Upper lobe of left lung (tissue), 4 donors: Measurements from ENCODE around the gene GPR68.

Experiments
- POLR2A ChIP-seq, 4 donors: fragments of 450-650 bp; IDR thresholded peaks; one replicate each; pipeline ENCODE4 v1.5.1; 2016 to 2017; ENCODE audit warnings: antibody characterized with exemption in 4 of 4, mild to moderate bottlenecking in 2 of 4
- TF ChIP-seq, protein P1 (sequence below), 6 experiments: fragments of 450-650 bp in 4 of 6; fragments of 200-600 bp in 2 of 6; sonication (generic) in 2 of 6; IDR thresholded peaks; one replicate each; pipeline ENCODE4 v1.5.1; 2016 to 2019; ENCODE audit warnings: antibody characterized with exemption in 6 of 6

GRCh38 chr14:91238085-91238484 lies 6.4 kb downstream of the GPR68 start:
- TF ChIP-seq, protein P1, sequence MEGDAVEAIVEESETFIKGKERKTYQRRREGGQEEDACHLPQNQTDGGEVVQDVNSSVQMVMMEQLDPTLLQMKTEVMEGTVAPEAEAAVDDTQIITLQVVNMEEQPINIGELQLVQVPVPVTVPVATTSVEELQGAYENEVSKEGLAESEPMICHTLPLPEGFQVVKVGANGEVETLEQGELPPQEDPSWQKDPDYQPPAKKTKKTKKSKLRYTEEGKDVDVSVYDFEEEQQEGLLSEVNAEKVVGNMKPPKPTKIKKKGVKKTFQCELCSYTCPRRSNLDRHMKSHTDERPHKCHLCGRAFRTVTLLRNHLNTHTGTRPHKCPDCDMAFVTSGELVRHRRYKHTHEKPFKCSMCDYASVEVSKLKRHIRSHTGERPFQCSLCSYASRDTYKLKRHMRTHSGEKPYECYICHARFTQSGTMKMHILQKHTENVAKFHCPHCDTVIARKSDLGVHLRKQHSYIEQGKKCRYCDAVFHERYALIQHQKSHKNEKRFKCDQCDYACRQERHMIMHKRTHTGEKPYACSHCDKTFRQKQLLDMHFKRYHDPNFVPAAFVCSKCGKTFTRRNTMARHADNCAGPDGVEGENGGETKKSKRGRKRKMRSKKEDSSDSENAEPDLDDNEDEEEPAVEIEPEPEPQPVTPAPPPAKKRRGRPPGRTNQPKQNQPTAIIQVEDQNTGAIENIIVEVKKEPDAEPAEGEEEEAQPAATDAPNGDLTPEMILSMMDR (IDR thresholded peaks at IDR 0.05), result no peak
- no peak for TF ChIP-seq POLR2A (IDR thresholded peaks at IDR 0.05)
